PC-9 (cell line): Measurements from ENCODE around the gene PLXND1.

ENCODE experiments used
- CTCF ChIP-seq: fragments of 200-600 bp; sonication (generic); conservative IDR thresholded peaks from 2 replicates; pipeline ENCODE4 v1.6.1; 2017; ENCODE audit warnings: mixed run types, antibody characterized with exemption, mild to moderate bottlenecking, moderate library complexity
- EZH2 ChIP-seq: fragments of 200-600 bp; sonication (generic); IDR thresholded peaks from 2 replicates; pipeline ENCODE4 v1.8.0; 2017; ENCODE audit warnings: antibody characterized with exemption, low read depth

GRCh38 chr3:129540776-129541516 lies 65.5 kb downstream of the PLXND1 start:
- TF ChIP-seq CTCF (no peak), EZH2 (no peak)
